WI38 (cell line): ENCODE measurements around the gene CTSA.

Experiments
- H3K4me3 ChIP-seq: 2 replicates; pipeline ENCODE4 v1.5.1; 2011; ENCODE audit warnings: low read depth, mild to moderate bottlenecking, control low read depth, low read length
- TF ChIP-seq, protein P1 (sequence below): IDR thresholded peaks from 2 replicates; pipeline ENCODE4 v1.5.1; 2012; ENCODE audit warnings: low read depth, mild to moderate bottlenecking, control low read depth, low read length

Gene CTSA

DNA sequence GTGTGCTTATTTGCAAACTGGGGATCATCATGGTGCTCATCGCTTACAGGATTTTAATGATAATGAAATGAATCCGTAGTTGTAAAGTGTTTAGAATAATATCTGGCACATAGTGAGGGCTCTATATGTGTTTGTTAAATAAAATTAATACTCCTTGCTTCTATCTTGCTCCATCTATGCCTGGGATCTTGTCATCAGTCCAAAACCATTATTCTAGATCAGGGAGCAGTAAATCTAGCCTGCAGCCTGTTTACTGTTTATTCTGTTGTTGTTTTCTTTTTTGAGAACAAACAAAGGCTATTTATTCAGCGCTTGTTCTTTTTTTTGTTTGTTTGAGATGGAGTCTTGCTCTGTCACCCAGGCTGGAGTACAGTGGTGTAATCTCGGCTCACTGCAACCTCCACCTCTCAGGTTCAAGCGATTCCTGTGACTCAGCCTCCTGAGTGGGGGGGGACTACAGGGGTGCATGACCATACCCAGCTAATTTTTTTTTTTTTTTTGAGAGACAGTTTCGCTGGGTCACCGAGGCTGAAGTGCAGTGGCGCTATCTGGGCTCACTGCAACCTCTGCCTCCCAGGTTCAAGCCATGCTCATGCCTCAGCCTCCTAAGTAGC, 42.1 kb upstream of the CTSA start:
- TF ChIP-seq, protein P1, sequence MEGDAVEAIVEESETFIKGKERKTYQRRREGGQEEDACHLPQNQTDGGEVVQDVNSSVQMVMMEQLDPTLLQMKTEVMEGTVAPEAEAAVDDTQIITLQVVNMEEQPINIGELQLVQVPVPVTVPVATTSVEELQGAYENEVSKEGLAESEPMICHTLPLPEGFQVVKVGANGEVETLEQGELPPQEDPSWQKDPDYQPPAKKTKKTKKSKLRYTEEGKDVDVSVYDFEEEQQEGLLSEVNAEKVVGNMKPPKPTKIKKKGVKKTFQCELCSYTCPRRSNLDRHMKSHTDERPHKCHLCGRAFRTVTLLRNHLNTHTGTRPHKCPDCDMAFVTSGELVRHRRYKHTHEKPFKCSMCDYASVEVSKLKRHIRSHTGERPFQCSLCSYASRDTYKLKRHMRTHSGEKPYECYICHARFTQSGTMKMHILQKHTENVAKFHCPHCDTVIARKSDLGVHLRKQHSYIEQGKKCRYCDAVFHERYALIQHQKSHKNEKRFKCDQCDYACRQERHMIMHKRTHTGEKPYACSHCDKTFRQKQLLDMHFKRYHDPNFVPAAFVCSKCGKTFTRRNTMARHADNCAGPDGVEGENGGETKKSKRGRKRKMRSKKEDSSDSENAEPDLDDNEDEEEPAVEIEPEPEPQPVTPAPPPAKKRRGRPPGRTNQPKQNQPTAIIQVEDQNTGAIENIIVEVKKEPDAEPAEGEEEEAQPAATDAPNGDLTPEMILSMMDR, result no peak
- H3K4me3 ChIP-seq, result no peak overlapping the region

DNA sequence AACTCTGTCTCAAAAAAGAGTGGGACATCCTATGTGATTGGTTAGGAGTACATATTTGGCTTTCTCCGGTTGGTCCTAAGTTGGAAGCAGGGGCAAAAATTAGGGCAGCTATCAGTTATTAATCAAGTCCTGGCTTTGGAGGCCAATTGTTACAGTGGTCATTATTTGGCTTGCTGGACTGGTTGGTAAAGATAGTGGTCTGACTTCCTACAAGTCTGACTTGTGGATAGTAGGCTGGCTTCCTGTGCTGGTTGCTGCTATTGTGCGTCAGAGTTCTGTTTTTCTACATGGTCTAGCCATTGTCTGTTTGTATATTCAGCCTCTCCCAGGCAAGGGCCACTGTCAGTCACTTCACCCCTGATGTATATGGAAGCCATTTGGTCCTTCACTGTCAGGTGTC, 40.9 kb upstream of the CTSA start:
- TF ChIP-seq, protein P1, result no peak
- no peak overlapping the region for H3K4me3 ChIP-seq

DNA sequence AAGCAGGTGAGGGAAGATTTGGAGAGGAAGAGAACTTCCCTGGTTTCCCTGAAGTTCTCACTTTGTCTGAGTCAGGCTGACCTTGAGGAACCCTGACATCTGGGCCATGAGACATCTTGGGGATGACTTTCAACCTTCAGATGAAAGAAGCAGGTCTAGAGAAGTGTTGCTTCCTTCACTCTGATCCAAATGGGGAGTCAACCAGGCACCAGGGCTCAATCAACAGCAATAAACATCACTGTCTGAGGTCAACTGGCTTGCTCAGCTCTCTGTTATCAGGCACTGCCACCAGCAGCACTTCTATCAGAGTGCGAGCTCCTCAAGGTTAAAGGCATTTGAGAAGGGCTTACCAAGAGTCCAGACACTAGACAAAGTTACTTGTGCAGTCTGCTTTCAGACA, 40.2 kb upstream of the CTSA start:
- TF ChIP-seq, protein P1, result no peak
- H3K4me3 ChIP-seq, result no peak overlapping the region

DNA sequence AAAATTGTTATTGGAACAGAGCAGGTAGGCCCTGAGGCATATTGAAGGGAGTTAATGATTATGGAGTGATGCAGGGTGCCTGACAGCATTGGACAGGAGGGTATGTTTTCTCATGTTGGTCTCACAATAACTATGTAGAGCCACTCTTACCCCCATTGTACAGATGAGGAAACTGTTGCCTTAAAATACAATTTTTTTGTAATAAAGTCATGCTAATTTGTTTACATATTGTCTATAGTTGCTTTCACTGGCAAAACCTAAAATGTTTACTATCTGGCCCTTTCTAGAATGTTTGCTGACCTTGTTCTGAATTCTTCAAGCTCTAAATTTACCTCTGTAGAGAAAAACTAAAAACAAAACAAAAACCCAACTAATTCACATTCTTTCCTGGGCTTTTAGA, 39.6 kb upstream of the CTSA start:
- no peak overlapping the region for H3K4me3 ChIP-seq
- TF ChIP-seq, protein P1, result no peak

DNA sequence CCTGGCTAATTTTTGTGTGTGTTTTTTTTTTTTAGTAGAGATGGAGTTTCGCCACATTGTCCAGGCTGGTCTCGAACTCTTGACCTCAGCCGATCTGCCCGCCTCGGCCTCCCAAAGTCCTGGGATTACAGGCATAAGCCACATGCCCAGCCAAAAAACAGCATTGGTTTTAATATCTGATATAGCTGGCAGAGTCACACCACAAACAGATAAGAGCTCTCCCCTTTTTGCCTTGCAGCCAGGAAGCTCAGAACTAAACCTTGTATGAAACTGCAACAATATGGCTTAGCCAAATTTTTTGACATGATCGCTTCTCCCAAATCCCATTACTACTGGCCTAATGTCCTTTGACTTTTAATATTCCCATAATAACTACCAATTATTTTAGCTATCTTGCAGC, 38.8 kb upstream of the CTSA start:
- TF ChIP-seq, protein P1, result no peak
- no peak overlapping the region for H3K4me3 ChIP-seq

DNA sequence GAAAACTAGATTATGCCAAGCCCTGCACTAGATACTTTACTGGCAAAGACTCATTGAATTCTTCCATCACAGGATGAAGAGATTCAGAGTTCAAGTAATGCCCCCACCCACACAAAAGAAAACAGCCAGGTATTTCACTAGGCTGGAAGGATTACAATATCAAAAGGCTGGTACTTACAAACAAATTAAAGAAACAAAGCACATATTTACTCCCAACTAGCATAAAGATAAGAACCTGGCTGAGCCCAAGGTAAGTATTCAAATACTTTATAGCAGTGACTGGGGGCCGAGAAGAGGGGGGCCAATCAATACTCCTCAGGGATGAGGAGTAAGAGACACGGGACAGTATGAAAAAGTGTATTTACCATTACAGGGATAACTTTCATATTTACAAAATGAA, 37.7 kb upstream of the CTSA start:
- TF ChIP-seq, protein P1, result no peak
- H3K4me3 ChIP-seq, result no peak overlapping the region

DNA sequence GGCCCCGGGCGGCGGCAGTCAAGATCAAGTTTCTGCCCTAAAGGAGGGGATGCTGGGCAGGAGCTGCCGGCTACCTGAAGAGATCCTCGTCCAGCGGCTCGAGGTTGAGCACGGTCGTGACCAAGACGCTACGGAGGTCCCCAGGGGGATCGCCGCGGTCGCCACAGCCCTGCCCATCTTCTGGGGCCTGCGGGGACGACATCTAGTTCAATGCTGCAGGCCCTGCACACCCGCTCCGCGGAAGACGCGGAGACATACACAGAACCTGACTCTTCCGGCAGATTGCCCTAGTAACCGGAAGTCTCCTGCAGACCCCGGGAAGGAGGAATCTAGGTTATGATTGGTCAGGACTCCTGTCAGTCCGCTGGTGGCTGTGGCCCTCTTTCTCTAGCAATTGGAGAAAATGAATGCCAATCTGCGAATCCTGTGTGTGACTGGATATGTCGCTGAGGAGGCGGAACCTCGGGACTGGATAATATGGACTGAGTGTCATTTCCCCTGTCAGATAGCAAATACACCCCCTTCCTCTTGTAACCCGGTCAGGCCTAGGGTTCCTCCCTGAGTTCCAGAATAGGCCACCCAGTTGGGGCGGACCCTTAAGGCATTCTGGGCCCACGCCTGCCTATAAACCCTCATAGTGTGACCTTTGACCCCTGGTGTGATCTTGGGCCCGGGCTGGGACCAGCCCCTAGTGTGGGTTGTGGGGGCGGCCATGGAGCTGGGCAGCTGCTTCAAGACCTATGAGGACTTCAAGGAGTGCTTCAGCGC, 33.8 kb upstream of the CTSA start, which contains the start of the genes ACOT8 and ZSWIM3:
ACOT8 (minus strand) TSS at position 279 of the 768 bp plus-strand sequence; CDS start at position 202, 77 bp downstream.
ZSWIM3 (plus strand) TSS at position 501 of the 768 bp plus-strand sequence; CDS start at position 713, 212 bp downstream.
- H3K4me3 ChIP-seq, result peak within 1 kb of the TSS; percentile 89
- TF ChIP-seq, protein P1, result no peak
